SK-N-SH (cell line): ENCODE results near the gene ZBTB7A. TPM values are rescaled to one million over a fixed set of nuclear protein-coding genes. Genes with fewer than 3 reads are reported as not detected.

Experiments
- CTCF ChIA-PET: fragments of 300-600, 350-600 bp; formaldehyde crosslinking; extraction: SDS; loops from one replicate; lab custom pipeline; 2021; lab: Yijun Ruan, JAX
- POLR2A ChIA-PET: fragments of 350-600 bp; sonication (Branson Sonifier 250); formaldehyde crosslinking; extraction: SDS; loops from one replicate; lab custom pipeline; 2020; ENCODE audit warnings: antibody characterized with exemption, inconsistent platforms; lab: Yijun Ruan, JAX
- DNase-seq: peaks from one replicate; pipeline ENCODE4 v3.0.0; 2012
- H2AFZ ChIP-seq: fragments of 200-600 bp; sonication (generic); 2 replicates; pipeline ENCODE4 v1.8.1; 2016; ENCODE audit warnings: antibody characterized with exemption, mild to moderate bottlenecking, low read depth
- H3F3A ChIP-seq: fragments of 200-600 bp; sonication (generic); replicated peaks from 2 replicates; pipeline ENCODE3; 2016; ENCODE audit warnings: antibody characterized with exemption, mild to moderate bottlenecking; ENCODE audit not compliant: insufficient read depth
- H3K27ac ChIP-seq, 2 experiments: fragments of 200-500 bp in 1 of 2; fragments of 200-600 bp in 1 of 2; sonication (Bioruptor generic) in 1 of 2; sonication (generic), shearing (Covaris generic) in 1 of 2; 2 replicates each; pipeline versions ENCODE4 v1.5.1 to v1.6.1; 2014 to 2016; ENCODE audit warnings: low read depth in 2 of 2, inconsistent platforms in 1 of 2, low read length in 1 of 2, mild to moderate bottlenecking in 1 of 2, mixed read lengths in 1 of 2
- H3K27me3 ChIP-seq: fragments of 200-600 bp; sonication (generic), shearing (Covaris generic); 2 replicates; pipeline ENCODE4 v1.6.1; 2016; ENCODE audit warnings: mixed run types; ENCODE audit not compliant: insufficient read depth
- H3K36me3 ChIP-seq, 2 experiments: fragments of 200-500 bp in 1 of 2; fragments of 200-600 bp in 1 of 2; sonication (Bioruptor generic) in 1 of 2; sonication (generic) in 1 of 2; replicated peaks in 1 of 2; 2 replicates each; pipeline versions ENCODE3 to v1.5.1; 2014 to 2016; ENCODE audit warnings: low read length in 1 of 2, mild to moderate bottlenecking in 1 of 2; ENCODE audit not compliant: insufficient read depth in 2 of 2, control insufficient read depth in 1 of 2
- H3K4me1 ChIP-seq, 2 experiments: fragments of 200-500 bp in 1 of 2; fragments of 200-600 bp in 1 of 2; sonication (Bioruptor generic) in 1 of 2; sonication (generic), shearing (Covaris generic) in 1 of 2; 2 replicates each; pipeline versions ENCODE4 v1.5.1 to v1.6.1; 2014 to 2016; ENCODE audit warnings: low read depth in 1 of 2, low read length in 1 of 2, mixed run types in 1 of 2; ENCODE audit not compliant: insufficient read depth in 2 of 2, control insufficient read depth in 1 of 2
- H3K4me2 ChIP-seq: fragments of 200-600 bp; sonication (generic), shearing (Covaris generic); 2 replicates; pipeline ENCODE4 v1.6.1; 2017; ENCODE audit warnings: mixed run types
- H3K4me3 ChIP-seq, 2 experiments: fragments of 200-500 bp in 1 of 2; fragments of 200-600 bp in 1 of 2; sonication (Bioruptor generic) in 1 of 2; sonication (generic), shearing (Covaris generic) in 1 of 2; 2 replicates each; pipeline versions ENCODE4 v1.5.1 to v1.8.1; 2014 to 2016; ENCODE audit warnings: low read depth in 2 of 2, inconsistent platforms in 1 of 2, low read length in 1 of 2, mild to moderate bottlenecking in 1 of 2, mixed read lengths in 1 of 2, moderate library complexity in 1 of 2
- H3K79me2 ChIP-seq: fragments of 200-600 bp; sonication (generic); 2 replicates; pipeline ENCODE4 v1.8.1; 2017; ENCODE audit warnings: mild to moderate bottlenecking; ENCODE audit not compliant: insufficient read depth
- H3K9ac ChIP-seq: fragments of 200-600 bp; sonication (generic); 2 replicates; pipeline ENCODE4 v1.6.1; 2017; ENCODE audit warnings: mixed run types
- H3K9me2 ChIP-seq: fragments of 200-600 bp; sonication (generic); 2 replicates; pipeline ENCODE4 v1.6.1; 2017; ENCODE audit warnings: mixed run types
- H3K9me3 ChIP-seq: fragments of 200-600 bp; sonication (generic); 2 replicates; pipeline ENCODE4 v1.6.1; 2017; ENCODE audit warnings: mixed run types, mild to moderate bottlenecking, moderate library complexity
- H4K20me1 ChIP-seq: fragments of 200-600 bp; sonication (generic); 2 replicates; pipeline ENCODE4 v1.6.1; 2017; ENCODE audit warnings: mild to moderate bottlenecking, mixed run types; ENCODE audit not compliant: insufficient read depth
- EZH2phosphoT487 ChIP-seq: fragments of 200-600 bp; sonication (generic); IDR thresholded peaks from 2 replicates; pipeline ENCODE4 v1.6.1; 2017; ENCODE audit warnings: low read depth, mixed run types, mild to moderate bottlenecking, antibody characterized with exemption, moderate library complexity, borderline replicate concordance
- FOSL2 ChIP-seq: IDR thresholded peaks from 2 replicates; pipeline ENCODE4 v1.4.0; 2012; ENCODE audit warnings: low read depth, mild to moderate bottlenecking, moderate library complexity, borderline replicate concordance
- IRF3 ChIP-seq: fragments of 150-350 bp; IDR thresholded peaks from 2 replicates; pipeline ENCODE4 v1.6.1; 2016; ENCODE audit warnings: mild to moderate bottlenecking, low read depth, low read length
- MXI1 ChIP-seq: IDR thresholded peaks from 2 replicates; pipeline ENCODE4 v1.6.1; 2012; ENCODE audit warnings: mild to moderate bottlenecking, low read depth, low read length, improper control_type of control experiment
- USF2 ChIP-seq: fragments of 150-350 bp; IDR thresholded peaks from 2 replicates; pipeline ENCODE4 v1.6.1; 2017; ENCODE audit warnings: antibody characterized with exemption, low read length, low read depth, borderline replicate concordance
- ZBTB33 ChIP-seq: IDR thresholded peaks from 2 replicates; pipeline ENCODE4 v1.4.0; 2012; ENCODE audit warnings: low read depth, borderline replicate concordance
- WGBS: methylation state at CpG from one replicate; pipeline ENCODE4 v1.1.6; 2017; ENCODE audit warnings: low lambda C conversion rate; 5-methylcytosine and 5-hydroxymethylcytosine counted together
- polyA plus RNA-seq, 3 experiments: library from polyadenylated mRNA; depleted of rRNA; stranded (reverse); fragments of >200 nt; gene quantifications; 2 replicates each; pipeline ENCODE4 v1.2.3, GENCODE V29; 2012

Gene ZBTB7A
- polyA plus RNA-seq, 1 of the 3 experiments (the other 2 are of a cell fraction): 7.4 TPM

GRCh38 chr19:4064496-4065260 is 2.0 kb downstream of the ZBTB7A start (continued):
- TF ChIP-seq ZBTB33: no peak
- no peak for TF ChIP-seq EZH2phosphoT487
- TF ChIP-seq FOSL2: no peak
- no peak for TF ChIP-seq IRF3

- peak overlapping the region; percentile 100 for H3K4me2 ChIP-seq
- no peaks in the 10 kb centered on the region for H3K27me3 ChIP-seq
- peak overlapping the region; percentile 84 for H3K9ac ChIP-seq
These were observed 2.6 kb downstream of the ZBTB7A start for GRCh38 chr19:4064149-4064495.

More at GRCh38 chr19:4064149-4064495, 2.6 kb downstream of the ZBTB7A start:
- ChIA-PET POLR2A (interaction anchor here (0.9 kb wide), 1 partner anchor 76 kb away, joined by 3 read pairs; no protein-coding TSS in a partner anchor), CTCF (no interaction called here)
- peaks cover 0 to 16% of the 10 kb centered on the region in 2 experiments; a peak in 2 of 4 replicates for H3K4me1 ChIP-seq
- H3K36me3 ChIP-seq: peaks cover 3 to 13% of the 10 kb centered on the region in 2 experiments
- H3K4me3 ChIP-seq: peak overlapping the region; percentile 72 to 81
- no peaks in the 10 kb centered on the region for H3K9me3 ChIP-seq
- H3K9me2 ChIP-seq: no peaks in the 10 kb centered on the region
- no peak overlapping the region for H2AFZ ChIP-seq
- H3F3A ChIP-seq: peaks cover 5% of the 10 kb centered on the region
- peaks cover 58% of the 10 kb centered on the region for H4K20me1 ChIP-seq
- TF ChIP-seq MXI1 (0 out of 2 replicates have a peak, but pooled peaks have one; percentile 43), USF2 (no peak)
- WGBS: 7% methylated on average over 16 of the region's 24 CpGs
- DNase-seq: no peak
- peaks cover 63% of the 10 kb centered on the region for H3K79me2 ChIP-seq
- H3K27ac ChIP-seq: peak overlapping the region; percentile 59 to 85; a peak in 3 of 4 replicates
